K562 (cell line): ENCODE data around the gene BAIAP2L2. TPM values are rescaled to one million over a fixed set of nuclear protein-coding genes. Genes with fewer than 3 reads are reported as not detected.

Experiments used
- ATAC-seq: fragments of 200-7000 bp; cut with Tn5 transposase; 3 replicates; pipeline ENCODE4 v1.9.1; 2020; ENCODE audit warnings: moderate library complexity
- BruUV-seq: library from RNA; stranded (reverse); fragments of 400-500 nt; replicated peaks from 2 replicates; lab custom pipeline; 2021; lab: Mats Ljungman, UMichigan
- CTCF ChIA-PET: fragments of 300-600 bp; formaldehyde crosslinking; extraction: SDS; loops from one replicate; lab custom pipeline; 2021; ENCODE audit warnings: low intra/inter-chr PET ratio; lab: Yijun Ruan, JAX
- POLR2A ChIA-PET: fragments of 300-600, 350-650 bp; sonication (Branson Sonifier 250); formaldehyde crosslinking; extraction: SDS; loops from one replicate; lab custom pipeline; 2021; ENCODE audit warnings: antibody characterized with exemption, inconsistent platforms; lab: Yijun Ruan, JAX
- DNase-seq, 4 experiments: peaks; one replicate each; pipeline versions ENCODE4 v3.0.0 to v3.0.0-alpha.2; 2011 to 2018; ENCODE audit warnings: low spot score in 3 of 4, mixed read lengths in 3 of 4; ENCODE audit errors: extremely low read depth in 1 of 4
- FAIRE-seq: peaks from 2 replicates; lab custom pipeline; 2011; peaks lifted over from hg19 to GRCh38; lab: Jason Lieb, UNC
- H2AFZ ChIP-seq: 2 replicates; pipeline ENCODE4 v1.6.0; 2011; ENCODE audit warnings: low read depth, low read length, control low read depth, inconsistent platforms
- H3K27ac ChIP-seq: fragments of 200-600 bp; 3 replicates; pipeline ENCODE4 v1.8.0; 2011; ENCODE audit warnings: low read depth, mild to moderate bottlenecking, control low read depth, inconsistent platforms, low read length, moderate library complexity, mixed read lengths; ENCODE audit errors: extremely low read depth
- H3K27me3 ChIP-seq, 2 experiments: fragments of 300-600 bp in 1 of 2; 2 replicates in 1 of 2; 3 replicates in 1 of 2; pipeline versions ENCODE4 v1.6.0 to v1.8.0; 2011; ENCODE audit warnings: inconsistent platforms in 2 of 2, low read length in 2 of 2, mild to moderate bottlenecking in 1 of 2, mixed read lengths in 1 of 2, moderate library complexity in 1 of 2; ENCODE audit not compliant: control insufficient read depth in 2 of 2, insufficient read depth in 2 of 2
- H3K36me3 ChIP-seq: fragments of 300-600 bp; 3 replicates; pipeline ENCODE4 v1.8.0; 2011; ENCODE audit warnings: mild to moderate bottlenecking, low read length, inconsistent platforms; ENCODE audit not compliant: control insufficient read depth, insufficient read depth
- H3K4me1 ChIP-seq, 2 experiments: fragments of 200-600 bp in 1 of 2; replicated peaks in 1 of 2; 2 replicates in 1 of 2; 3 replicates in 1 of 2; pipeline versions ENCODE4 v1.5.1 to v1.8.0; 2011; ENCODE audit warnings: inconsistent platforms in 2 of 2, low read length in 2 of 2, mild to moderate bottlenecking in 1 of 2, mixed read lengths in 1 of 2, moderate library complexity in 1 of 2; ENCODE audit not compliant: control insufficient read depth in 2 of 2, insufficient read depth in 2 of 2
- H3K4me2 ChIP-seq: 2 replicates; pipeline ENCODE4 v1.6.1; 2011; ENCODE audit warnings: low read length, control low read depth, inconsistent platforms, mixed read lengths; ENCODE audit not compliant: insufficient read depth
- H3K4me3 ChIP-seq: fragments of 200-600 bp; sonication (generic), shearing (Covaris generic); 2 replicates; pipeline ENCODE4 v1.5.1; 2016; ENCODE audit warnings: control low read depth, inconsistent platforms
- H3K79me2 ChIP-seq: fragments of 200-600 bp; 3 replicates; pipeline ENCODE4 v1.8.0; 2011; ENCODE audit warnings: low read length, inconsistent platforms; ENCODE audit not compliant: control insufficient read depth, insufficient read depth
- H3K9ac ChIP-seq, 2 experiments: 2 replicates each; pipeline versions ENCODE4 v1.6.0 to v1.6.1; 2011; ENCODE audit warnings: low read depth in 2 of 2, low read length in 2 of 2, control low read depth in 1 of 2, inconsistent platforms in 1 of 2, mild to moderate bottlenecking in 1 of 2, mixed read lengths in 1 of 2; ENCODE audit not compliant: insufficient read depth in 1 of 2
- H3K9me1 ChIP-seq: one replicate; pipeline ENCODE4 v1.6.0; 2011; ENCODE audit warnings: inconsistent platforms, mild to moderate bottlenecking, low read length, moderate library complexity; ENCODE audit not compliant: control insufficient read depth, insufficient read depth
- H3K9me3 ChIP-seq: replicated peaks from 2 replicates; pipeline ENCODE4 v1.5.1; 2011; ENCODE audit warnings: low read depth, low read length, inconsistent platforms; ENCODE audit not compliant: control insufficient read depth, insufficient read depth
- H4K20me1 ChIP-seq: replicated peaks from 2 replicates; pipeline ENCODE4 v1.6.1; 2011; ENCODE audit warnings: low read length, inconsistent platforms, mixed read lengths; ENCODE audit not compliant: control insufficient read depth, insufficient read depth
- COPS2 ChIP-seq: fragments of 450-650 bp; conservative IDR thresholded peaks from 2 replicates; pipeline ENCODE4 v1.6.1; 2016; ENCODE audit warnings: mild to moderate bottlenecking, moderate library complexity
- IRF9 ChIP-seq: fragments of 450-650 bp; IDR thresholded peaks from 2 replicates; pipeline ENCODE4 v1.6.1; 2016; ENCODE audit warnings: missing biosample characterization, missing genetic modification characterization
- KHSRP ChIP-seq: fragments of 450-650 bp; IDR thresholded peaks from 2 replicates; pipeline ENCODE4 v1.6.1; 2017
- KLF16 ChIP-seq: IDR thresholded peaks from 2 replicates; pipeline ENCODE4 v1.6.1; 2016; ENCODE audit warnings: antibody characterized with exemption
- NRF1 ChIP-seq, 2 experiments: fragments of 450-650 bp; IDR thresholded peaks in 1 of 2; conservative IDR thresholded peaks in 1 of 2; 2 replicates each; pipeline ENCODE4 v1.6.1; 2014; ENCODE audit warnings: mild to moderate bottlenecking in 2 of 2
- SRF ChIP-seq, 2 experiments: fragments of 250-450, 450-650 bp in 1 of 2; sonication (Bioruptor Pico) in 1 of 2; sonication (generic) in 1 of 2; formaldehyde crosslinking; IDR thresholded peaks; 2 replicates each; pipeline versions ENCODE4 v1.5.0 to v1.5.1; 2020 to 2022; ENCODE audit warnings: mild to moderate bottlenecking in 1 of 2, missing genetic modification reagents in 1 of 2
- TAF15 ChIP-seq: fragments of 200-400 bp; formaldehyde crosslinking; IDR thresholded peaks from 2 replicates; pipeline ENCODE4 v1.6.1; 2017; ENCODE audit warnings: mild to moderate bottlenecking, low read depth, low read length, moderate library complexity
- UBTF ChIP-seq, 2 experiments: IDR thresholded peaks; 2 replicates each; pipeline ENCODE4 v1.6.1; 2012; ENCODE audit warnings: improper control_type of control experiment in 2 of 2, low read depth in 2 of 2, low read length in 2 of 2, borderline replicate concordance in 1 of 2
- WHSC1 ChIP-seq: IDR thresholded peaks from one replicate; pipeline ENCODE4 v1.6.1; 2012; ENCODE audit warnings: low read length, control low read depth, inconsistent platforms
- ZEB2 ChIP-seq: fragments of 450-650 bp; IDR thresholded peaks from 2 replicates; pipeline ENCODE4 v1.6.1; 2016
- ZFP36 ChIP-seq: fragments of 150-350 bp; IDR thresholded peaks from 2 replicates; pipeline ENCODE4 v1.6.1; 2018; ENCODE audit warnings: low read length, low read depth; ENCODE audit not compliant: partially characterized antibody
- ZNF12 ChIP-seq: sonication (generic); formaldehyde crosslinking; IDR thresholded peaks from 2 replicates; pipeline ENCODE4 v1.4.0; 2020; ENCODE audit warnings: mild to moderate bottlenecking, missing genetic modification reagents
- ZNF175 ChIP-seq: fragments of 200-800 bp; sonication (Bioruptor generic); IDR thresholded peaks from 2 replicates; pipeline ENCODE4 v1.6.1; 2016; ENCODE audit warnings: low read depth, mild to moderate bottlenecking, missing genetic modification characterization, missing compliant biosample characterization
- ZNF217 ChIP-seq: sonication (generic); formaldehyde crosslinking; IDR thresholded peaks from 2 replicates; pipeline ENCODE4 v1.8.0; 2022; ENCODE audit warnings: mild to moderate bottlenecking, missing genetic modification reagents
- ZNF592 ChIP-seq: fragments of 450-650 bp; IDR thresholded peaks from 2 replicates; pipeline ENCODE4 v1.6.1; 2017; ENCODE audit warnings: antibody characterized with exemption, mild to moderate bottlenecking
- WGBS: fragments of 100-300 bp; shearing (Covaris generic); methylation state at CpG from one replicate; pipeline ENCODE4 v1.1.6; 2016; ENCODE audit warnings: low coverage, mixed read lengths; ENCODE audit not compliant: insufficient coverage; ENCODE audit errors: missing lambda C conversion rate; 5-methylcytosine and 5-hydroxymethylcytosine counted together
- in situ Hi-C: fragments of 300-500 bp; cut with MboI; formaldehyde crosslinking; loops from 4 replicates; pipeline ENCODE4 v1.15.0; 2018; ENCODE audit warnings: inconsistent platforms, mixed read lengths
- intact Hi-C: fragments of 100-400 bp; cut with micrococcal nuclease; formaldehyde crosslinking; loops from 2 replicates; pipeline ENCODE4 v1.14.2; 2022
- polyA plus RNA-seq, 8 experiments: library from polyadenylated mRNA; depleted of rRNA in 4 of 8; stranded (reverse) in 5 of 8; unstranded in 3 of 8; fragments of >200 nt; fragmentation: Nextera tagmentation in 2 of 8; fragmentation: Illumina TruSeq in 1 of 8; extraction: Ambion mirVana in 2 of 8; extraction: Trizol in 1 of 8; gene quantifications; 2 replicates each; pipeline versions ENCODE4 v1.2.1 to v1.2.3, GENCODE V29; 2011 to 2014; ENCODE audit warnings: inconsistent platforms in 1 of 8, missing spikeins in 1 of 8
- total RNA-seq, 7 experiments: library from RNA; depleted of rRNA in 6 of 7; stranded (reverse); fragments of >200 nt in 6 of 7; fragmentation: Illumina TruSeq in 2 of 7; extraction: Trizol in 2 of 7; gene quantifications; 2 replicates each; pipeline versions ENCODE4 v1.2.1 to v1.2.3, GENCODE V29; 2011 to 2021; ENCODE audit warnings: low replicate concordance in 1 of 7

The BAIAP2L2 gene
- total and polyA plus RNA-seq, 9 of the 15 experiments (the other 6 are each of a cell fraction or from before 2014, with no cell fraction given) = 0.04 to 0.22 (median 0.07) TPM; not detected in 4

GRCh38 chr22:38133331-38133730 lies 22.8 kb upstream of the BAIAP2L2 start (continued):
- TF ChIP-seq SRF (CRISPR knock-in tag; IDR thresholded peaks at IDR 0.05) = no peak
- TF ChIP-seq NRF1 (conservative IDR thresholded peaks at IDR 0.05 in 1 of 2, IDR thresholded peaks at IDR 0.05 in 1 of 2) = no peak
- no peak for TF ChIP-seq WHSC1
- no peak for TF ChIP-seq COPS2
- no peak for TF ChIP-seq ZNF12 (CRISPR knock-in tag)
- no peak for TF ChIP-seq TAF15
- TF ChIP-seq KHSRP = no peak
- TF ChIP-seq ZEB2 = no peak

GRCh38 chr22:38132794-38133193 lies 22.3 kb upstream of the BAIAP2L2 start:
- Histone ChIP-seq H3K4me3 (no peak overlapping the region), H3K4me2 (no peak overlapping the region), H2AFZ (no peak overlapping the region), H3K4me1 (peaks cover 2 to 17% of the 10 kb centered on the region in 2 experiments), H3K27me3 (no peaks in the 10 kb centered on the region), H3K36me3 (no peaks in the 10 kb centered on the region), H4K20me1 (no peaks in the 10 kb centered on the region), H3K9ac (no peak overlapping the region), H3K79me2 (no peaks in the 10 kb centered on the region), H3K9me1 (peaks cover 2% of the 10 kb centered on the region), H3K27ac (no peak overlapping the region), H3K9me3 (no peaks in the 10 kb centered on the region)
- ChIA-PET CTCF (no interaction called here), POLR2A (no interaction called here)
- FAIRE-seq (no peak), DNase-seq (no peak), ATAC-seq (no peak)
- intact Hi-C loops (no loop called here), in situ Hi-C loops (no loop called here)
- BruUV-seq = no TSS peak
- WGBS = 71% methylated on average over 28 of the region's 28 CpGs
- TF ChIP-seq ZNF217 (CRISPR knock-in tag) (no peak), ZNF175 (no peak), ZNF592 (no peak), KLF16 (no peak), ZFP36 (no peak), IRF9 (tag) (no peak), UBTF (IDR thresholded peaks at IDR 0.05; ENCODE audit: borderline replicate concordance in 1 of 2, low read depth in 2 of 2, low read length in 2 of 2) (no peak)
